Fibroblast of lung (primary cell): Measurements from ENCODE around the gene LOXHD1. TPM values are rescaled to one million over a fixed set of nuclear protein-coding genes. Genes with fewer than 3 reads are reported as not detected.

Source experiments
- DNase-seq, 2 donors: peaks; one replicate each; pipeline versions ENCODE4 v3.0.0 to v3.0.0-alpha.2; 2010; ENCODE audit warnings: low read depth in 2 of 2
- H2AFZ ChIP-seq: 2 replicates; pipeline ENCODE4 v1.5.1; 2012; ENCODE audit warnings: low read length, control low read depth, inconsistent platforms
- H3K27ac ChIP-seq: 2 replicates; pipeline ENCODE4 v1.5.1; 2011; ENCODE audit warnings: low read length, control low read depth; ENCODE audit not compliant: insufficient read depth
- H3K27me3 ChIP-seq: 2 replicates; pipeline ENCODE4 v1.5.1; 2011; ENCODE audit warnings: mild to moderate bottlenecking, low read length; ENCODE audit not compliant: control insufficient read depth, insufficient read depth
- H3K36me3 ChIP-seq: 2 replicates; pipeline ENCODE4 v1.5.1; 2011; ENCODE audit warnings: low read length; ENCODE audit not compliant: control insufficient read depth, insufficient read depth
- H3K4me1 ChIP-seq: 2 replicates; pipeline ENCODE4 v1.5.1; 2011; ENCODE audit warnings: low read length; ENCODE audit not compliant: control insufficient read depth, insufficient read depth; ENCODE audit errors: extremely low read depth
- H3K4me2 ChIP-seq: 2 replicates; pipeline ENCODE4 v1.5.1; 2011; ENCODE audit warnings: low read length, control low read depth; ENCODE audit not compliant: insufficient read depth; ENCODE audit errors: extremely low read depth
- H3K4me3 ChIP-seq, 4 experiments: fragments of 200-600 bp in 1 of 4; sonication (generic) in 1 of 4; replicated peaks in 1 of 4; 2 replicates each; pipeline ENCODE4 v1.5.1; 2011 to 2016; ENCODE audit warnings: low read length in 4 of 4, low read depth in 3 of 4, mild to moderate bottlenecking in 3 of 4, control low read depth in 2 of 4, inconsistent platforms in 1 of 4, mixed read lengths in 1 of 4; ENCODE audit not compliant: insufficient read depth in 1 of 4; ENCODE audit errors: control extremely low read depth in 1 of 4
- H3K79me2 ChIP-seq: 2 replicates; pipeline ENCODE4 v1.5.1; 2012; ENCODE audit warnings: mild to moderate bottlenecking, low read length, inconsistent platforms; ENCODE audit not compliant: control insufficient read depth, insufficient read depth
- H3K9ac ChIP-seq: 2 replicates; pipeline ENCODE4 v1.5.1; 2011; ENCODE audit warnings: mild to moderate bottlenecking, low read length, control low read depth; ENCODE audit not compliant: insufficient read depth
- H3K9me3 ChIP-seq: 2 replicates; pipeline ENCODE4 v1.5.1; 2012; ENCODE audit warnings: low read depth, low read length; ENCODE audit not compliant: control insufficient read depth, insufficient read depth
- H4K20me1 ChIP-seq: 2 replicates; pipeline ENCODE4 v1.5.1; 2011; ENCODE audit warnings: low read length; ENCODE audit not compliant: control insufficient read depth, insufficient read depth; ENCODE audit errors: extremely low read depth
- CTCF ChIP-seq, 2 donors: IDR thresholded peaks in 1 of 2; conservative IDR thresholded peaks in 1 of 2; 1 replicate in 1 of 2; 2 replicates in 1 of 2; pipeline ENCODE4 v1.5.1; 2011 to 2012; ENCODE audit warnings: low read length in 2 of 2, control low read depth in 1 of 2, inconsistent platforms in 1 of 2, low read depth in 1 of 2, mild to moderate bottlenecking in 1 of 2
- EZH2 ChIP-seq: IDR thresholded peaks from 2 replicates; pipeline ENCODE4 v1.5.1; 2012; ENCODE audit warnings: low read length, control low read depth, mild to moderate bottlenecking; ENCODE audit errors: missing control alignments
- polyA plus RNA-seq, 2 donors: library from polyadenylated mRNA; depleted of rRNA in 1 of 2; stranded (reverse) in 1 of 2; unstranded in 1 of 2; fragments of >200 nt; gene quantifications; 2 replicates each; pipeline ENCODE4 v1.2.1, GENCODE V29; 2011 to 2012; ENCODE audit warnings: missing spikeins in 1 of 2
- total RNA-seq: library from RNA; depleted of rRNA; stranded (reverse); fragments of >200 nt; gene quantifications from 2 replicates; pipeline ENCODE4 v1.2.1, GENCODE V29; 2014

LOXHD1 gene
- total and polyA plus RNA-seq, 2 donors (not counting 1 experiment from before 2014, with no cell fraction given): not detected

- no peaks in the 10 kb centered on the region for H3K9me3 ChIP-seq
- no peak overlapping the region for H3K4me3 ChIP-seq
- H3K79me2 ChIP-seq: no peaks in the 10 kb centered on the region
- H3K27me3 ChIP-seq: no peaks in the 10 kb centered on the region
- H2AFZ ChIP-seq: no peak overlapping the region
- H3K27ac ChIP-seq: no peak overlapping the region
- no peak for TF ChIP-seq CTCF (conservative IDR thresholded peaks at IDR 0.05 in 1 of 2, IDR thresholded peaks at IDR 0.05 in 1 of 2; ENCODE audit: low read depth in 1 of 2, low read length in 2 of 2)
- TF ChIP-seq EZH2: no peak
- no peak for DNase-seq
- H3K36me3 ChIP-seq: no peaks in the 10 kb centered on the region
- H3K9ac ChIP-seq: no peak overlapping the region
- H3K4me2 ChIP-seq: no peak overlapping the region
- H3K4me1 ChIP-seq: no peaks in the 10 kb centered on the region
- H4K20me1 ChIP-seq: no peaks in the 10 kb centered on the region
These were observed 222.0 kb downstream of the LOXHD1 start for GRCh38 chr18:46435031-46435430.

GRCh38 chr18:46434629-46435028, 222.4 kb downstream of the LOXHD1 start:
- Histone ChIP-seq H4K20me1 (no peaks in the 10 kb centered on the region), H3K79me2 (no peaks in the 10 kb centered on the region), H3K9me3 (no peaks in the 10 kb centered on the region), H3K4me1 (no peaks in the 10 kb centered on the region), H3K36me3 (no peaks in the 10 kb centered on the region), H2AFZ (no peak overlapping the region), H3K9ac (no peak overlapping the region), H3K27ac (no peak overlapping the region), H3K4me2 (no peak overlapping the region), H3K27me3 (no peaks in the 10 kb centered on the region), H3K4me3 (no peak overlapping the region)
- TF ChIP-seq EZH2: no peak
- TF ChIP-seq CTCF (conservative IDR thresholded peaks at IDR 0.05 in 1 of 2, IDR thresholded peaks at IDR 0.05 in 1 of 2; ENCODE audit: low read depth in 1 of 2, low read length in 2 of 2): no peak
- DNase-seq: no peak

- H3K4me2 ChIP-seq: no peak overlapping the region
- no peak overlapping the region for H3K9ac ChIP-seq
- H4K20me1 ChIP-seq: no peaks in the 10 kb centered on the region
- H3K27me3 ChIP-seq: no peaks in the 10 kb centered on the region
- H3K9me3 ChIP-seq: no peaks in the 10 kb centered on the region
- no peak for DNase-seq
- H3K36me3 ChIP-seq: no peaks in the 10 kb centered on the region
- TF ChIP-seq CTCF (conservative IDR thresholded peaks at IDR 0.05 in 1 of 2, IDR thresholded peaks at IDR 0.05 in 1 of 2; ENCODE audit: low read depth in 1 of 2, low read length in 2 of 2) (no peak), EZH2 (no peak)
- H3K79me2 ChIP-seq: no peaks in the 10 kb centered on the region
- no peak overlapping the region for H2AFZ ChIP-seq
- no peak overlapping the region for H3K27ac ChIP-seq
- H3K4me1 ChIP-seq: no peaks in the 10 kb centered on the region
- H3K4me3 ChIP-seq: no peak overlapping the region
These were observed 223.7 kb downstream of the LOXHD1 start for GRCh38 chr18:46433121-46433826.
